Gastroesophageal sphincter (tissue), 4 donors: ENCODE measurements around the gene AGFG1. TPM values are rescaled to one million over a fixed set of nuclear protein-coding genes. Genes with fewer than 3 reads are reported as not detected.

Experiments used
- ATAC-seq: fragments of 150-250 bp; one replicate; pipeline ENCODE4 v1.9.1; 2016; ENCODE audit warnings: mild to moderate bottlenecking, moderate library complexity
- H3K27ac ChIP-seq, 4 donors: fragments of 200-600 bp; sonication (generic) in 3 of 4; 1 replicate in 3 of 4; 2 replicates in 1 of 4; pipeline ENCODE4 v1.5.1; 2016 to 2019
- H3K27me3 ChIP-seq: fragments of 200-600 bp; sonication (generic); one replicate; pipeline ENCODE4 v1.5.1; 2019
- H3K36me3 ChIP-seq, 2 donors: fragments of 200-600 bp; sonication (generic); one replicate each; pipeline ENCODE4 v1.5.1; 2019; ENCODE audit warnings: control low read depth in 1 of 2
- H3K4me1 ChIP-seq, 3 donors: fragments of 200-600 bp; sonication (generic); 1 replicate in 2 of 3; 2 replicates in 1 of 3; pipeline ENCODE4 v1.5.1; 2016 to 2019; ENCODE audit warnings: control low read depth in 2 of 3
- H3K4me3 ChIP-seq, 2 donors: fragments of 200-600 bp; sonication (generic); one replicate each; pipeline ENCODE4 v1.5.1; 2019; ENCODE audit warnings: mild to moderate bottlenecking in 1 of 2, moderate library complexity in 1 of 2
- H3K9me3 ChIP-seq, 3 donors: fragments of 200-600 bp; sonication (generic); one replicate each; pipeline ENCODE4 v1.5.1; 2017 to 2019; ENCODE audit warnings: control low read depth in 2 of 3
- CTCF ChIP-seq, 4 experiments: fragments of 200-600 bp in 2 of 4; fragments of 450-650 bp in 2 of 4; sonication (generic) in 1 of 4; IDR thresholded peaks; one replicate each; pipeline ENCODE4 v1.5.1; 2017 to 2019; ENCODE audit warnings: antibody characterized with exemption in 4 of 4, mild to moderate bottlenecking in 2 of 4, moderate library complexity in 2 of 4
- EP300 ChIP-seq: sonication (generic); formaldehyde crosslinking; IDR thresholded peaks from one replicate; pipeline ENCODE4 v1.6.1; 2017; ENCODE audit warnings: antibody characterized with exemption, mild to moderate bottlenecking
- POLR2A ChIP-seq, 2 donors: fragments of 450-650 bp; IDR thresholded peaks; one replicate each; pipeline ENCODE4 v1.6.1; 2017; ENCODE audit warnings: antibody characterized with exemption in 2 of 2, mild to moderate bottlenecking in 2 of 2, moderate library complexity in 1 of 2
- POLR2AphosphoS5 ChIP-seq: sonication (generic); formaldehyde crosslinking; IDR thresholded peaks from one replicate; pipeline ENCODE4 v1.6.1; 2017; ENCODE audit warnings: antibody characterized with exemption
- WGBS, 2 donors: methylation state at CpG; one replicate each; pipeline ENCODE4 v1.1.5; 2018; ENCODE audit warnings: low coverage in 1 of 2; 5-methylcytosine and 5-hydroxymethylcytosine counted together
- total RNA-seq, 4 donors: library from RNA; depleted of rRNA; stranded (reverse); fragments of >200 nt; gene quantifications; one replicate each; pipeline ENCODE4 v1.1.0, GENCODE V29; 2016

The AGFG1 gene
- total RNA-seq, 4 donors from 2014 or later = 26.0 to 73.1 (median 53.0) TPM

GRCh38 chr2:227454323-227454860, 17.6 kb upstream of the AGFG1 start:
- Histone ChIP-seq H3K27ac (no peak overlapping the region), H3K4me1 (no peaks in the 10 kb centered on the region), H3K36me3 (no peaks in the 10 kb centered on the region), H3K4me3 (no peak overlapping the region), H3K27me3 (no peaks in the 10 kb centered on the region), H3K9me3 (no peaks in the 10 kb centered on the region)
- TF ChIP-seq POLR2AphosphoS5 (no peak), EP300 (no peak), CTCF (IDR thresholded peaks at IDR 0.05) (no peak), POLR2A (IDR thresholded peaks at IDR 0.05) (no peak)
- no peak for ATAC-seq

- ATAC-seq = no peak
- Histone ChIP-seq H3K36me3 (no peaks in the 10 kb centered on the region), H3K27me3 (no peaks in the 10 kb centered on the region), H3K4me1 (no peaks in the 10 kb centered on the region), H3K9me3 (no peaks in the 10 kb centered on the region), H3K4me3 (no peak overlapping the region), H3K27ac (no peak overlapping the region)
- WGBS, 2 donors = 33 to 50% methylated on average over 2 of the region's 2 CpGs
- TF ChIP-seq POLR2AphosphoS5 (no peak), POLR2A (IDR thresholded peaks at IDR 0.05) (no peak)
Observed at GRCh38 chr2:227455200-227455599, 16.8 kb upstream of the AGFG1 start.

- WGBS, 2 donors = 80 to 96% methylated on average over 2 of the region's 2 CpGs
- no peaks in the 10 kb centered on the region for H3K9me3 ChIP-seq
- ATAC-seq = no peak
- no peaks in the 10 kb centered on the region for H3K36me3 ChIP-seq
- no peak overlapping the region for H3K4me3 ChIP-seq
- no peaks in the 10 kb centered on the region for H3K4me1 ChIP-seq
- TF ChIP-seq EP300 (no peak), POLR2A (IDR thresholded peaks at IDR 0.05) (no peak), CTCF (IDR thresholded peaks at IDR 0.05) (no peak), POLR2AphosphoS5 (no peak)
- H3K27ac ChIP-seq = no peak overlapping the region
- H3K27me3 ChIP-seq = no peaks in the 10 kb centered on the region
Observed at GRCh38 chr2:227456102-227456501, 15.9 kb upstream of the AGFG1 start.

- 40 to 77% methylated on average over 1 to 4 of the region's 4 CpGs for whole genome bisulfite sequencing, 2 donors
- TF ChIP-seq POLR2AphosphoS5 = no peak
- no peak for TF ChIP-seq EP300
- TF ChIP-seq CTCF (IDR thresholded peaks at IDR 0.05) = no peak
- no peak for TF ChIP-seq POLR2A (IDR thresholded peaks at IDR 0.05)
- H3K27me3 ChIP-seq = no peaks in the 10 kb centered on the region
- no peaks in the 10 kb centered on the region for H3K4me1 ChIP-seq
- no peak for ATAC-seq
- H3K9me3 ChIP-seq = no peaks in the 10 kb centered on the region
- H3K27ac ChIP-seq = no peak overlapping the region
- H3K36me3 ChIP-seq = no peaks in the 10 kb centered on the region
- H3K4me3 ChIP-seq = no peak overlapping the region
Observed at GRCh38 chr2:227456772-227457171, 15.2 kb upstream of the AGFG1 start.

GRCh38 chr2:227460070-227460485, 11.9 kb upstream of the AGFG1 start:
- Histone ChIP-seq H3K9me3 (no peaks in the 10 kb centered on the region), H3K27ac (no peak overlapping the region), H3K4me3 (no peak overlapping the region), H3K4me1 (no peaks in the 10 kb centered on the region), H3K27me3 (no peaks in the 10 kb centered on the region), H3K36me3 (no peaks in the 10 kb centered on the region)
- TF ChIP-seq CTCF (IDR thresholded peaks at IDR 0.05) = no peak
- no peak for TF ChIP-seq EP300
- TF ChIP-seq POLR2AphosphoS5 = no peak
- TF ChIP-seq POLR2A (IDR thresholded peaks at IDR 0.05) = no peak
- 42 to 71% methylated on average over 2 to 8 of the region's 8 CpGs for WGBS, 2 donors
- no peak for ATAC-seq
